Endothelial cell of umbilical vein (primary cell): ENCODE measurements around the gene EYS. TPM values are rescaled to one million over a fixed set of nuclear protein-coding genes. Genes with fewer than 3 reads are reported as not detected.

ENCODE experiments used
- BruUV-seq: library from RNA; stranded (reverse); fragments of 400-500 nt; replicated peaks from 2 replicates; lab custom pipeline; 2021; lab: Mats Ljungman, UMichigan
- CTCF ChIA-PET: fragments of 300-600, 350-600 bp; sonication (Branson Sonifier 250); formaldehyde crosslinking; loops from one replicate; lab custom pipeline; 2021; ENCODE audit warnings: antibody characterized with exemption, inconsistent platforms; lab: Charles Lee
- POLR2A ChIA-PET: fragments of 300-600, 350-600 bp; sonication (Branson Sonifier 250); formaldehyde crosslinking; loops from one replicate; lab custom pipeline; 2021; ENCODE audit warnings: antibody characterized with exemption, inconsistent platforms; lab: Charles Lee
- DNase-seq: peaks from one replicate; pipeline ENCODE4 v3.0.0-alpha.2; 2011; ENCODE audit warnings: low read depth, low spot score
- FAIRE-seq: peaks from 2 replicates; lab custom pipeline; 2011; peaks lifted over from hg19 to GRCh38; lab: Jason Lieb, UNC
- H2AFZ ChIP-seq: 2 replicates; pipeline ENCODE4 v1.6.0; 2012; ENCODE audit warnings: low read depth, low read length, control low read depth, inconsistent platforms
- H3K27ac ChIP-seq: 2 replicates; pipeline ENCODE4 v1.5.1; 2011; ENCODE audit warnings: low read depth, mild to moderate bottlenecking, control low read depth, low read length, moderate library complexity; ENCODE audit not compliant: insufficient read depth
- H3K27me3 ChIP-seq, 2 experiments: 2 replicates each; pipeline versions ENCODE4 v1.6.0 to v1.6.1; 2011; ENCODE audit warnings: low read length in 2 of 2, mixed read lengths in 1 of 2; ENCODE audit not compliant: control insufficient read depth in 2 of 2, insufficient read depth in 2 of 2
- H3K36me3 ChIP-seq, 2 experiments: 2 replicates in 1 of 2; 3 replicates in 1 of 2; pipeline ENCODE4 v1.5.1; 2011; ENCODE audit warnings: low read length in 2 of 2, mild to moderate bottlenecking in 1 of 2, moderate library complexity in 1 of 2; ENCODE audit not compliant: control insufficient read depth in 2 of 2, insufficient read depth in 2 of 2; ENCODE audit errors: extremely low read depth in 1 of 2
- H3K4me1 ChIP-seq: 3 replicates; pipeline ENCODE4 v1.5.1; 2011; ENCODE audit warnings: mild to moderate bottlenecking, low read length; ENCODE audit not compliant: control insufficient read depth, insufficient read depth; ENCODE audit errors: extremely low read depth
- H3K4me2 ChIP-seq: 2 replicates; pipeline ENCODE4 v1.6.1; 2011; ENCODE audit warnings: low read length, control low read depth, mixed read lengths; ENCODE audit not compliant: insufficient read depth
- H3K4me3 ChIP-seq, 3 experiments: fragments of 200-600 bp in 1 of 3; sonication (generic), shearing (Covaris generic) in 1 of 3; replicated peaks in 1 of 3; 2 replicates each; pipeline ENCODE4 v1.5.1; 2011 to 2016; ENCODE audit warnings: control low read depth in 3 of 3, low read length in 3 of 3, mild to moderate bottlenecking in 2 of 3, inconsistent platforms in 1 of 3, low read depth in 1 of 3, moderate library complexity in 1 of 3; ENCODE audit not compliant: insufficient read depth in 1 of 3
- H3K79me2 ChIP-seq: 2 replicates; pipeline ENCODE4 v1.6.0; 2012; ENCODE audit warnings: low read length, inconsistent platforms; ENCODE audit not compliant: control insufficient read depth, insufficient read depth
- H3K9ac ChIP-seq: replicated peaks from 2 replicates; pipeline ENCODE3; 2011; ENCODE audit warnings: low read length, control low read depth; ENCODE audit not compliant: insufficient read depth; ENCODE audit errors: extremely low read depth
- H3K9me1 ChIP-seq: replicated peaks from 3 replicates; pipeline ENCODE4 v1.6.0; 2011; ENCODE audit warnings: mild to moderate bottlenecking, low read length; ENCODE audit not compliant: control insufficient read depth, insufficient read depth; ENCODE audit errors: extremely low read depth
- H3K9me3 ChIP-seq: replicated peaks from 2 replicates; pipeline ENCODE4 v1.5.1; 2012; ENCODE audit warnings: low read length, inconsistent platforms; ENCODE audit not compliant: control insufficient read depth, insufficient read depth
- H4K20me1 ChIP-seq: replicated peaks from 2 replicates; pipeline ENCODE3; 2011; ENCODE audit warnings: mild to moderate bottlenecking, low read length; ENCODE audit not compliant: control insufficient read depth, insufficient read depth; ENCODE audit errors: extremely low read depth
- CTCF ChIP-seq, 2 donors: IDR thresholded peaks; 1 replicate in 1 of 2; 2 replicates in 1 of 2; pipeline ENCODE4 v1.5.1; 2011; ENCODE audit warnings: low read length in 2 of 2, mild to moderate bottlenecking in 2 of 2, moderate library complexity in 2 of 2, control low read depth in 1 of 2, inconsistent platforms in 1 of 2, low read depth in 1 of 2; ENCODE audit not compliant: insufficient read depth in 1 of 2; ENCODE audit errors: extremely low read depth in 1 of 2
- FOS ChIP-seq: IDR thresholded peaks from 2 replicates; pipeline ENCODE4 v1.6.1; 2011; ENCODE audit warnings: mild to moderate bottlenecking, low read length, moderate library complexity, borderline replicate concordance; ENCODE audit not compliant: insufficient read depth
- JUN ChIP-seq: IDR thresholded peaks from 2 replicates; pipeline ENCODE4 v1.6.1; 2011; ENCODE audit warnings: borderline replicate concordance, low read depth; ENCODE audit not compliant: insufficient read length, insufficient read depth
- POLR2A ChIP-seq: IDR thresholded peaks from 2 replicates; pipeline ENCODE4 v1.6.1; 2012; ENCODE audit warnings: low read depth, mild to moderate bottlenecking, control low read depth, low read length
- POLR2AphosphoS5 ChIP-seq: IDR thresholded peaks from 2 replicates; pipeline ENCODE4 v1.6.1; 2012; ENCODE audit warnings: low read depth, mild to moderate bottlenecking, control low read depth, low read length, moderate library complexity; ENCODE audit not compliant: insufficient read depth
- dilution Hi-C: fragments of 300-500 bp; cut with MboI; formaldehyde crosslinking; loops from one replicate; pipeline ENCODE4 v1.15.0; 2019; ENCODE audit warnings: low sequenced_read_pairs; ENCODE audit not compliant: extremely low pct_ligation_motif_present
- intact Hi-C: fragments of 100-400 bp; cut with micrococcal nuclease; formaldehyde crosslinking; loops from one replicate; pipeline ENCODE4 v1.10.0; 2022
- polyA plus RNA-seq, 4 experiments: library from polyadenylated mRNA; depleted of rRNA in 3 of 4; stranded (reverse) in 3 of 4; unstranded in 1 of 4; fragments of >200 nt; gene quantifications; 2 replicates each; pipeline versions ENCODE4 v1.2.1 to v1.2.3, GENCODE V29; 2011 to 2012; ENCODE audit warnings: missing spikeins in 1 of 4
- total RNA-seq: library from RNA; stranded (reverse); gene quantifications from 2 replicates; pipeline ENCODE4 v1.2.3, GENCODE V29; 2021

Gene EYS
- total and polyA plus RNA-seq, 2 donors (not counting 3 experiments of a cell fraction or from before 2014, with no cell fraction given), result 0.01 to 0.27 TPM

DNA sequence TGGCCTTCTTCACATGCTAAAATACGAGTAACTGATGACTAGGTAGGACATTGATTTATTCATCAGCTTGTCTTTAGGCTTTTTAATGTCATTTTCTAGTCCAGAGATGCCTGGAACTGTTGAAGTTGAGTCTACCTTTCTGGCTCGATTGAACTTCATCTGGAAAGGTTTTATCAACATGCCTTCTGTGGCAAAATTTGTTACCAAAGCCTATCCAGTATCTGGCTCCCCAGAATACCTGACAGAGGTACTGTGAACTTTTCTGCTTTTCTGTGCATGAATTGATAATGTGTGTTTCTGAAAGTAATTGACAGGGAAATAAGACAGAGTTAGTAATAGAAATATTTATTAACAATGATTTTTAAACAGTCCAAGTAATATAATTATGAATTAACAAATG is 2000.4 kb downstream of the EYS start:
- dilution Hi-C loops, result no loop called here
- no peaks in the 10 kb centered on the region for H3K27me3 ChIP-seq

GRCh38 chr6:63705707-63706106 is 2001.3 kb downstream of the EYS start:
- H3K4me1 ChIP-seq, result no peaks in the 10 kb centered on the region
- no peaks in the 10 kb centered on the region for H3K27me3 ChIP-seq
- DNase-seq (no peak), FAIRE-seq (no peak)
- H3K9me1 ChIP-seq, result no peaks in the 10 kb centered on the region
- no peaks in the 10 kb centered on the region for H3K79me2 ChIP-seq
- ChIA-PET CTCF (interaction anchor here (1.7 kb wide), 1 partner anchor 15 kb away, joined by 3 read pairs; no protein-coding TSS in a partner anchor), POLR2A (no interaction called here)
- H3K9ac ChIP-seq, result no peak overlapping the region
- H3K9me3 ChIP-seq, result no peaks in the 10 kb centered on the region
- no peaks in the 10 kb centered on the region for H4K20me1 ChIP-seq
- dilution Hi-C loops, result no loop called here
- TF ChIP-seq POLR2AphosphoS5 (no peak), POLR2A (no peak), JUN (no peak), FOS (no peak), CTCF (IDR thresholded peaks at IDR 0.05; ENCODE audit: extremely low read depth in 1 of 2, insufficient read depth in 1 of 2, low read depth in 1 of 2, low read length in 2 of 2) (no peak)
- H3K36me3 ChIP-seq, result peaks cover 4 to 13% of the 10 kb centered on the region in 2 experiments
- no peak overlapping the region for H3K4me3 ChIP-seq
- BruUV-seq, result no TSS peak
- no peak overlapping the region for H3K27ac ChIP-seq
- intact Hi-C loops, result no loop called here
- no peak overlapping the region for H3K4me2 ChIP-seq
- no peak overlapping the region for H2AFZ ChIP-seq

More for the DNA sequence above, 2000.4 kb downstream of the EYS start:
- DNase-seq (no peak), FAIRE-seq (no peak)
- no peak overlapping the region for H3K4me2 ChIP-seq
- H3K9ac ChIP-seq, result no peak overlapping the region
- no peak overlapping the region for H2AFZ ChIP-seq
- no peaks in the 10 kb centered on the region for H3K4me1 ChIP-seq
- CTCF ChIA-PET, result no interaction called here
- no peaks in the 10 kb centered on the region for H3K9me3 ChIP-seq
- peaks cover 8 to 17% of the 10 kb centered on the region in 2 experiments for H3K36me3 ChIP-seq
- no peaks in the 10 kb centered on the region for H3K9me1 ChIP-seq
- no peak for TF ChIP-seq CTCF (IDR thresholded peaks at IDR 0.05; ENCODE audit: extremely low read depth in 1 of 2, insufficient read depth in 1 of 2, low read depth in 1 of 2, low read length in 2 of 2)
- no peak for TF ChIP-seq POLR2AphosphoS5
- no TSS peak for BruUV-seq
- H3K4me3 ChIP-seq, result no peak overlapping the region
- intact Hi-C loops, result no loop called here
- H3K27ac ChIP-seq, result no peak overlapping the region
- POLR2A ChIA-PET, result no interaction called here
- H3K79me2 ChIP-seq, result no peaks in the 10 kb centered on the region
- H4K20me1 ChIP-seq, result no peaks in the 10 kb centered on the region
